K562 (cell line): Measurements from ENCODE around the gene KLF13. TPM values are rescaled to one million over a fixed set of nuclear protein-coding genes. Genes with fewer than 3 reads are reported as not detected.

Source experiments
- ATAC-seq: fragments of 200-7000 bp; cut with Tn5 transposase; 3 replicates; pipeline ENCODE4 v1.9.1; 2020; ENCODE audit warnings: moderate library complexity
- BruUV-seq: library from RNA; stranded (reverse); fragments of 400-500 nt; replicated peaks from 2 replicates; lab custom pipeline; 2021; lab: Mats Ljungman, UMichigan
- CTCF ChIA-PET: fragments of 300-600 bp; formaldehyde crosslinking; extraction: SDS; loops from one replicate; lab custom pipeline; 2021; ENCODE audit warnings: low intra/inter-chr PET ratio; lab: Yijun Ruan, JAX
- POLR2A ChIA-PET: fragments of 300-600, 350-650 bp; sonication (Branson Sonifier 250); formaldehyde crosslinking; extraction: SDS; loops from one replicate; lab custom pipeline; 2021; ENCODE audit warnings: antibody characterized with exemption, inconsistent platforms; lab: Yijun Ruan, JAX
- DNase-seq, 4 experiments: peaks; one replicate each; pipeline versions ENCODE4 v3.0.0 to v3.0.0-alpha.2; 2011 to 2018; ENCODE audit warnings: low spot score in 3 of 4, mixed read lengths in 3 of 4; ENCODE audit errors: extremely low read depth in 1 of 4
- FAIRE-seq: peaks from 2 replicates; lab custom pipeline; 2011; peaks lifted over from hg19 to GRCh38; lab: Jason Lieb, UNC
- H2AFZ ChIP-seq: 2 replicates; pipeline ENCODE4 v1.6.0; 2011; ENCODE audit warnings: low read depth, low read length, control low read depth, inconsistent platforms
- H3K27ac ChIP-seq: fragments of 200-600 bp; 3 replicates; pipeline ENCODE4 v1.8.0; 2011; ENCODE audit warnings: low read depth, mild to moderate bottlenecking, control low read depth, inconsistent platforms, low read length, moderate library complexity, mixed read lengths; ENCODE audit errors: extremely low read depth
- H3K27me3 ChIP-seq, 2 experiments: fragments of 300-600 bp in 1 of 2; 2 replicates in 1 of 2; 3 replicates in 1 of 2; pipeline versions ENCODE4 v1.6.0 to v1.8.0; 2011; ENCODE audit warnings: inconsistent platforms in 2 of 2, low read length in 2 of 2, mild to moderate bottlenecking in 1 of 2, mixed read lengths in 1 of 2, moderate library complexity in 1 of 2; ENCODE audit not compliant: control insufficient read depth in 2 of 2, insufficient read depth in 2 of 2
- H3K36me3 ChIP-seq: fragments of 300-600 bp; 3 replicates; pipeline ENCODE4 v1.8.0; 2011; ENCODE audit warnings: mild to moderate bottlenecking, low read length, inconsistent platforms; ENCODE audit not compliant: control insufficient read depth, insufficient read depth
- H3K4me1 ChIP-seq, 2 experiments: fragments of 200-600 bp in 1 of 2; replicated peaks in 1 of 2; 2 replicates in 1 of 2; 3 replicates in 1 of 2; pipeline versions ENCODE4 v1.5.1 to v1.8.0; 2011; ENCODE audit warnings: inconsistent platforms in 2 of 2, low read length in 2 of 2, mild to moderate bottlenecking in 1 of 2, mixed read lengths in 1 of 2, moderate library complexity in 1 of 2; ENCODE audit not compliant: control insufficient read depth in 2 of 2, insufficient read depth in 2 of 2
- H3K4me2 ChIP-seq: 2 replicates; pipeline ENCODE4 v1.6.1; 2011; ENCODE audit warnings: low read length, control low read depth, inconsistent platforms, mixed read lengths; ENCODE audit not compliant: insufficient read depth
- H3K4me3 ChIP-seq: fragments of 200-600 bp; sonication (generic), shearing (Covaris generic); 2 replicates; pipeline ENCODE4 v1.5.1; 2016; ENCODE audit warnings: control low read depth, inconsistent platforms
- H3K79me2 ChIP-seq: fragments of 200-600 bp; 3 replicates; pipeline ENCODE4 v1.8.0; 2011; ENCODE audit warnings: low read length, inconsistent platforms; ENCODE audit not compliant: control insufficient read depth, insufficient read depth
- H3K9ac ChIP-seq, 2 experiments: 2 replicates each; pipeline versions ENCODE4 v1.6.0 to v1.6.1; 2011; ENCODE audit warnings: low read depth in 2 of 2, low read length in 2 of 2, control low read depth in 1 of 2, inconsistent platforms in 1 of 2, mild to moderate bottlenecking in 1 of 2, mixed read lengths in 1 of 2; ENCODE audit not compliant: insufficient read depth in 1 of 2
- H3K9me1 ChIP-seq: one replicate; pipeline ENCODE4 v1.6.0; 2011; ENCODE audit warnings: inconsistent platforms, mild to moderate bottlenecking, low read length, moderate library complexity; ENCODE audit not compliant: control insufficient read depth, insufficient read depth
- H3K9me3 ChIP-seq: replicated peaks from 2 replicates; pipeline ENCODE4 v1.5.1; 2011; ENCODE audit warnings: low read depth, low read length, inconsistent platforms; ENCODE audit not compliant: control insufficient read depth, insufficient read depth
- H4K20me1 ChIP-seq: replicated peaks from 2 replicates; pipeline ENCODE4 v1.6.1; 2011; ENCODE audit warnings: low read length, inconsistent platforms, mixed read lengths; ENCODE audit not compliant: control insufficient read depth, insufficient read depth
- ASH1L ChIP-seq: fragments of 450-650 bp; IDR thresholded peaks from 2 replicates; pipeline ENCODE4 v1.6.1; 2018; ENCODE audit warnings: borderline replicate concordance, mild to moderate bottlenecking, low read depth; ENCODE audit not compliant: partially characterized antibody
- ATF2 ChIP-seq: sonication (generic); formaldehyde crosslinking; IDR thresholded peaks from 2 replicates; pipeline ENCODE4 v1.8.1; 2022; ENCODE audit warnings: missing genetic modification reagents
- BRCA1 ChIP-seq, 2 experiments: fragments of 450-650 bp in 1 of 2; sonication (generic) in 1 of 2; formaldehyde crosslinking in 1 of 2; IDR thresholded peaks; 2 replicates each; pipeline versions ENCODE4 v1.5.0 to v1.6.1; 2017 to 2020; ENCODE audit warnings: mild to moderate bottlenecking in 1 of 2, missing genetic modification reagents in 1 of 2
- CBX1 ChIP-seq: sonication (generic); IDR thresholded peaks from 2 replicates; pipeline ENCODE4 v1.6.1; 2016; ENCODE audit warnings: antibody characterized with exemption, low read depth, mild to moderate bottlenecking
- EHMT2 ChIP-seq: fragments of 450-650 bp; IDR thresholded peaks from 2 replicates; pipeline ENCODE4 v1.6.1; 2018; ENCODE audit warnings: antibody characterized with exemption
- ESRRB ChIP-seq: fragments of 250-450 bp; sonication (Bioruptor Pico); IDR thresholded peaks from 2 replicates; pipeline ENCODE4 v1.5.0; 2020; ENCODE audit warnings: mild to moderate bottlenecking, moderate library complexity, borderline replicate concordance
- FOXM1 ChIP-seq, 2 experiments: fragments of 450-650 bp in 1 of 2; sonication (generic) in 1 of 2; formaldehyde crosslinking in 1 of 2; IDR thresholded peaks; 2 replicates each; pipeline versions ENCODE4 v1.6.1 to v1.9.0; 2017 to 2022; ENCODE audit warnings: low read depth in 2 of 2, mild to moderate bottlenecking in 2 of 2, missing genetic modification reagents in 1 of 2, moderate library complexity in 1 of 2
- GATA2 ChIP-seq: sonication (generic); formaldehyde crosslinking; IDR thresholded peaks from 2 replicates; pipeline ENCODE4 v1.4.0; 2020; ENCODE audit warnings: mild to moderate bottlenecking, missing genetic modification reagents
- ID3 ChIP-seq, 2 experiments: fragments of 250-450 bp in 1 of 2; fragments of 450-650 bp in 1 of 2; sonication (Bioruptor Pico) in 1 of 2; IDR thresholded peaks; 2 replicates each; pipeline versions ENCODE4 v1.6.1 to v1.8.0; 2016 to 2021; ENCODE audit warnings: mild to moderate bottlenecking in 2 of 2, moderate library complexity in 2 of 2, missing compliant biosample characterization in 1 of 2, missing genetic modification characterization in 1 of 2
- KDM4B ChIP-seq, 2 experiments: fragments of 450-650 bp in 1 of 2; sonication (generic) in 1 of 2; IDR thresholded peaks; 2 replicates each; pipeline ENCODE4 v1.6.1; 2016 to 2017; ENCODE audit warnings: borderline replicate concordance in 2 of 2, antibody characterized with exemption in 1 of 2, low read depth in 1 of 2, mild to moderate bottlenecking in 1 of 2
- MTA2 ChIP-seq: fragments of 450-650 bp; IDR thresholded peaks from 2 replicates; pipeline ENCODE4 v1.6.1; 2016; ENCODE audit warnings: low read depth
- NFXL1 ChIP-seq: fragments of 450-650 bp; formaldehyde crosslinking; IDR thresholded peaks from 2 replicates; pipeline ENCODE4 v1.4.0; 2021; ENCODE audit warnings: mild to moderate bottlenecking
- RBM22 ChIP-seq: fragments of 200-400 bp; formaldehyde crosslinking; IDR thresholded peaks from 2 replicates; pipeline ENCODE4 v1.6.1; 2018; ENCODE audit warnings: low read length, low read depth; ENCODE audit not compliant: poor library complexity, severe bottlenecking
- TCF15 ChIP-seq: fragments of 250-450 bp; sonication (Bioruptor Pico); IDR thresholded peaks from 2 replicates; pipeline ENCODE4 v1.8.0; 2022; ENCODE audit warnings: moderate library complexity, mild to moderate bottlenecking, inconsistent platforms
- ZBTB17 ChIP-seq: fragments of 450-650 bp; formaldehyde crosslinking; IDR thresholded peaks from 2 replicates; pipeline ENCODE4 v1.4.0; 2020; ENCODE audit warnings: mild to moderate bottlenecking
- ZC3H4 ChIP-seq: sonication (generic); formaldehyde crosslinking; IDR thresholded peaks from 2 replicates; pipeline ENCODE4 v1.9.0; 2021; ENCODE audit warnings: missing genetic modification reagents, borderline replicate concordance
- ZNF395 ChIP-seq: fragments of 200-800 bp; sonication (Bioruptor generic); IDR thresholded peaks from 2 replicates; pipeline ENCODE4 v1.6.1; 2017; ENCODE audit warnings: missing genetic modification characterization, missing compliant biosample characterization
- WGBS: fragments of 100-300 bp; shearing (Covaris generic); methylation state at CpG from one replicate; pipeline ENCODE4 v1.1.6; 2016; ENCODE audit warnings: low coverage, mixed read lengths; ENCODE audit not compliant: insufficient coverage; ENCODE audit errors: missing lambda C conversion rate; 5-methylcytosine and 5-hydroxymethylcytosine counted together
- in situ Hi-C: fragments of 300-500 bp; cut with MboI; formaldehyde crosslinking; loops from 4 replicates; pipeline ENCODE4 v1.15.0; 2018; ENCODE audit warnings: inconsistent platforms, mixed read lengths
- intact Hi-C: fragments of 100-400 bp; cut with micrococcal nuclease; formaldehyde crosslinking; loops from 2 replicates; pipeline ENCODE4 v1.14.2; 2022
- polyA plus RNA-seq, 8 experiments: library from polyadenylated mRNA; depleted of rRNA in 4 of 8; stranded (reverse) in 5 of 8; unstranded in 3 of 8; fragments of >200 nt; fragmentation: Nextera tagmentation in 2 of 8; fragmentation: Illumina TruSeq in 1 of 8; extraction: Ambion mirVana in 2 of 8; extraction: Trizol in 1 of 8; gene quantifications; 2 replicates each; pipeline versions ENCODE4 v1.2.1 to v1.2.3, GENCODE V29; 2011 to 2014; ENCODE audit warnings: inconsistent platforms in 1 of 8, missing spikeins in 1 of 8
- total RNA-seq, 7 experiments: library from RNA; depleted of rRNA in 6 of 7; stranded (reverse); fragments of >200 nt in 6 of 7; fragmentation: Illumina TruSeq in 2 of 7; extraction: Trizol in 2 of 7; gene quantifications; 2 replicates each; pipeline versions ENCODE4 v1.2.1 to v1.2.3, GENCODE V29; 2011 to 2021; ENCODE audit warnings: low replicate concordance in 1 of 7

KLF13 gene
- total and polyA plus RNA-seq, 9 of the 15 experiments (the other 6 are each of a cell fraction or from before 2014, with no cell fraction given): 1.8 to 10.5 (median 4.8) TPM

- intact Hi-C loops: loop anchor here (1.0 to 5.0 kb wide), 2 partner anchors 42 to 72 kb away; no protein-coding TSS in a partner anchor
- POLR2A ChIA-PET: interaction anchor here (0.6 to 1.1 kb wide), 3 partner anchors 9 to 56 kb away, joined by 3 to 4 read pairs (median 4); no protein-coding TSS in a partner anchor
- TF ChIP-seq EHMT2 (no peak), ESRRB (CRISPR knock-in tag) (no peak), ZNF395 (CRISPR knock-in tag) (peak; percentile 56), GATA2 (CRISPR knock-in tag) (no peak), CBX1 (no peak), MTA2 (no peak), NFXL1 (no peak), TCF15 (CRISPR knock-in tag) (no peak), ASH1L (no peak), FOXM1 (IDR thresholded peaks at IDR 0.05; ENCODE audit: low read depth) (no peak), FOXM1 (CRISPR knock-in tag; IDR thresholded peaks at IDR 0.05; ENCODE audit: low read depth) (peak; percentile 27; the same call in 1 of the 2 replicates), ZC3H4 (CRISPR knock-in tag) (0 out of 2 replicates have a peak, but pooled peaks have one; percentile 31), ATF2 (CRISPR knock-in tag) (no peak), RBM22 (no peak), KDM4B (IDR thresholded peaks at IDR 0.05; ENCODE audit: borderline replicate concordance in 2 of 2, low read depth in 1 of 2) (peak in 1 of 2 experiments; percentile 16; a peak in 1 of 4 replicates), ZBTB17 (0 out of 2 replicates have a peak, but pooled peaks have one; percentile 45), ID3 (CRISPR knock-in tag; IDR thresholded peaks at IDR 0.05) (no peak), ID3 (tag; IDR thresholded peaks at IDR 0.05) (0 out of 2 replicates have a peak, but pooled peaks have one; percentile 27), BRCA1 (IDR thresholded peaks at IDR 0.05) (no peak), BRCA1 (CRISPR knock-in tag; IDR thresholded peaks at IDR 0.05) (0 out of 2 replicates have a peak, but pooled peaks have one; percentile 52)
Measured at GRCh38 chr15:31325595-31326155, 960 bp upstream of the KLF13 start.

More at GRCh38 chr15:31325595-31326155, 960 bp upstream of the KLF13 start:
- no peaks in the 10 kb centered on the region for H3K9me3 ChIP-seq
- H3K27ac ChIP-seq: peak overlapping the region; percentile 77
- H4K20me1 ChIP-seq: peaks cover 16% of the 10 kb centered on the region
- in situ Hi-C loops: no loop called here
- H3K27me3 ChIP-seq: peaks cover 14 to 15% of the 10 kb centered on the region in 2 experiments; a peak in 4 of 5 replicates
- H3K79me2 ChIP-seq: peaks cover 7% of the 10 kb centered on the region; the same call in 2 of the 3 replicates
- H3K9me1 ChIP-seq: no peaks in the 10 kb centered on the region
- peak overlapping the region; percentile 76 for H3K4me2 ChIP-seq
- TSS peak; percentile 70 for BruUV-seq
- CTCF ChIA-PET: no interaction called here
- peak; percentile 13 to 52 (median 40) for DNase-seq
- no peaks in the 10 kb centered on the region for H3K36me3 ChIP-seq
- no peak for FAIRE-seq
- peak overlapping the region; percentile 63 to 92; a peak in 3 of 4 replicates for H3K9ac ChIP-seq
- under 1% methylated on average over 18 of the region's 58 CpGs for WGBS
- H3K4me3 ChIP-seq: peak overlapping the region; percentile 69
- ATAC-seq: peak; percentile 6; the same call in 2 of the 3 replicates
- peak overlapping the region; percentile 92 for H2AFZ ChIP-seq
- peaks cover 3 to 39% of the 10 kb centered on the region in 2 experiments; a peak in 3 of 5 replicates for H3K4me1 ChIP-seq
